Stimulated activated CD8-positive, alpha-beta memory T cell treated with anti-CD3 and anti-CD28 coated beads, Interleukin-7, amount 100 ng/mL, for 4 hours (primary cell): ENCODE results near the gene EML4.
"Not testable (repeated sequence)": the region's sequence is repeated elsewhere in the genome, so short reads cannot be mapped to it uniquely, and the experiment has no call there.

Experiments used
- DNase-seq, 2 donors: peaks; one replicate each; pipeline ENCODE4 v3.0.0-alpha.2; 2020; ENCODE audit warnings: low read depth in 2 of 2

EML4 gene

GRCh38 chr2:42353792-42354429 is 184.8 kb downstream of the EML4 start:
- DNase-seq = no peak

GRCh38 chr2:42359304-42359964 is 190.3 kb downstream of the EML4 start:
- no peak for DNase-seq

GRCh38 chr2:42359965-42360483 is 190.9 kb downstream of the EML4 start:
- no peak for DNase-seq

- no peak for DNase-seq
Observed at GRCh38 chr2:42360493-42360889, 191.3 kb downstream of the EML4 start.

GRCh38 chr2:42360890-42361727 is 192.0 kb downstream of the EML4 start, which contains the start of gene COX7A2L:
COX7A2L (minus strand) TSS chr2:42361217; CDS start chr2:42361161, 56 bp downstream.
- peak; percentile 93 to 94 for DNase-seq

GRCh38 chr2:42361728-42362283 is 192.7 kb downstream of the EML4 start:
- no peak for DNase-seq

- no peak for DNase-seq
Observed at GRCh38 chr2:42363413-42363812, 194.3 kb downstream of the EML4 start.

- no peak for DNase-seq
Observed at GRCh38 chr2:42364658-42365057, 195.5 kb downstream of the EML4 start.

- DNase-seq = no peak
Observed at GRCh38 chr2:42366411-42366810, 197.3 kb downstream of the EML4 start.

GRCh38 chr2:42367835-42368234 is 198.7 kb downstream of the EML4 start:
- DNase-seq = no peak

- DNase-seq = no peak
Observed at GRCh38 chr2:42368817-42369531, 199.8 kb downstream of the EML4 start.

- DNase-seq = no peak
Observed at GRCh38 chr2:42369532-42370229, 200.5 kb downstream of the EML4 start.

GRCh38 chr2:42371611-42372473 is 202.7 kb downstream of the EML4 start:
- no peak for DNase-seq

GRCh38 chr2:42372474-42373200 is 203.5 kb downstream of the EML4 start:
- DNase-seq = no peak

- DNase-seq = no peak
Observed at GRCh38 chr2:42376758-42377157, 207.6 kb downstream of the EML4 start.

- no peak for DNase-seq
Observed at GRCh38 chr2:42378415-42378814, 209.3 kb downstream of the EML4 start.

- not testable (repeated sequence) for DNase-seq
Observed at GRCh38 chr2:42380026-42380425, 210.9 kb downstream of the EML4 start.

GRCh38 chr2:42382144-42382543 is 213.0 kb downstream of the EML4 start:
- DNase-seq = no peak
